Activated naive CD8-positive, alpha-beta T cell treated with anti-CD3 and anti-CD28 coated beads, Interleukin-2, amount 50 U/mL, for 16 hours (primary cell): Measurements from ENCODE around the gene CLEC18A.
"Not testable (repeated sequence)": the region's sequence is repeated elsewhere in the genome, so short reads cannot be mapped to it uniquely, and the experiment has no call there.

Experiments used
- DNase-seq: peaks from one replicate; pipeline ENCODE4 v3.0.0-alpha.2; 2020; ENCODE audit warnings: low read depth, low spot score

Gene CLEC18A

GRCh38 chr16:69930117-69930776, 20.9 kb upstream of the CLEC18A start:
- peak; percentile 4 for DNase-seq

GRCh38 chr16:69931631-69932030, 19.5 kb upstream of the CLEC18A start:
- DNase-seq = no peak

- DNase-seq = no peak
These were observed 18.9 kb upstream of the CLEC18A start for GRCh38 chr16:69932228-69932627.

GRCh38 chr16:69932691-69933392, 18.3 kb upstream of the CLEC18A start:
- no peak for DNase-seq

GRCh38 chr16:69934044-69934443, 17.1 kb upstream of the CLEC18A start:
- DNase-seq = no peak

GRCh38 chr16:69934751-69935150, 16.4 kb upstream of the CLEC18A start:
- DNase-seq = no peak

- no peak for DNase-seq
These were observed 15.8 kb upstream of the CLEC18A start for GRCh38 chr16:69935278-69935711.

GRCh38 chr16:69935740-69936139, 15.4 kb upstream of the CLEC18A start:
- DNase-seq = no peak

GRCh38 chr16:69936252-69936651, 14.9 kb upstream of the CLEC18A start:
- DNase-seq = no peak

- no peak for DNase-seq
These were observed 14.4 kb upstream of the CLEC18A start for GRCh38 chr16:69936751-69937211.

- DNase-seq = no peak
These were observed 13.6 kb upstream of the CLEC18A start for GRCh38 chr16:69937465-69937951.

- no peak for DNase-seq
These were observed 11.9 kb upstream of the CLEC18A start for GRCh38 chr16:69938981-69939820.

GRCh38 chr16:69939821-69940585, 11.1 kb upstream of the CLEC18A start:
- DNase-seq = no peak

GRCh38 chr16:69940676-69941075, 10.5 kb upstream of the CLEC18A start:
- no peak for DNase-seq

- no peak for DNase-seq
These were observed 9.7 kb upstream of the CLEC18A start for GRCh38 chr16:69941251-69942098.

GRCh38 chr16:69942099-69942491, 9.0 kb upstream of the CLEC18A start:
- DNase-seq = no peak

- DNase-seq = no peak
These were observed 8.4 kb upstream of the CLEC18A start for GRCh38 chr16:69942627-69943170.

- not testable (repeated sequence) for DNase-seq
These were observed 7.7 kb upstream of the CLEC18A start for GRCh38 chr16:69943241-69944036.

GRCh38 chr16:69950411-69950810, 723 bp upstream of the CLEC18A start:
- not testable (repeated sequence) for DNase-seq
